Rectal smooth muscle tissue (tissue), 1 donor: ENCODE measurements around the gene PHOX2B.

ENCODE experiments used
- H3K27ac ChIP-seq: one replicate; pipeline ENCODE4 v1.7.0; 2013; ENCODE audit warnings: low read depth, low read length, inconsistent platforms
- H3K27me3 ChIP-seq: one replicate; pipeline ENCODE4 v1.7.0; 2013; ENCODE audit warnings: low read length; ENCODE audit not compliant: control insufficient read depth, insufficient read depth
- H3K36me3 ChIP-seq: one replicate; pipeline ENCODE4 v1.7.0; 2013; ENCODE audit warnings: low read length; ENCODE audit not compliant: control insufficient read depth, insufficient read depth
- H3K4me1 ChIP-seq: one replicate; pipeline ENCODE4 v1.7.0; 2013; ENCODE audit warnings: low read length; ENCODE audit not compliant: control insufficient read depth, insufficient read depth
- H3K4me3 ChIP-seq: one replicate; pipeline ENCODE4 v1.7.0; 2013; ENCODE audit warnings: low read length
- H3K9ac ChIP-seq: one replicate; pipeline ENCODE4 v1.7.0; 2013; ENCODE audit warnings: low read length

Gene PHOX2B

GRCh38 chr4:41748571-41749475 lies at the start of gene PHOX2B:
Gene PHOX2B (minus strand): TSS chr4:41748725. CDS start chr4:41748610, 115 bp downstream.
- Histone ChIP-seq H3K4me3 (no peak within 1 kb of the TSS), H3K36me3 (no peaks in the 10 kb centered on the region), H3K27me3 (peaks cover 39% of the 10 kb centered on the region), H3K9ac (no peak within 1 kb of the TSS), H3K4me1 (no peaks in the 10 kb centered on the region), H3K27ac (no peak within 1 kb of the TSS)

GRCh38 chr4:41797260-41797659 lies 48.7 kb upstream of the PHOX2B start:
- Histone ChIP-seq H3K4me1 (no peaks in the 10 kb centered on the region), H3K27me3 (no peaks in the 10 kb centered on the region), H3K36me3 (no peaks in the 10 kb centered on the region), H3K27ac (no peak overlapping the region), H3K9ac (no peak overlapping the region), H3K4me3 (no peak overlapping the region)

GRCh38 chr4:41796545-41797210 lies 48.2 kb upstream of the PHOX2B start:
- Histone ChIP-seq H3K36me3 (no peaks in the 10 kb centered on the region), H3K4me1 (no peaks in the 10 kb centered on the region), H3K27ac (no peak overlapping the region), H3K9ac (no peak overlapping the region), H3K4me3 (no peak overlapping the region), H3K27me3 (no peaks in the 10 kb centered on the region)

- H3K9ac ChIP-seq, result no peak overlapping the region
- no peak overlapping the region for H3K4me3 ChIP-seq
- no peaks in the 10 kb centered on the region for H3K36me3 ChIP-seq
- H3K4me1 ChIP-seq, result no peaks in the 10 kb centered on the region
- H3K27me3 ChIP-seq, result no peaks in the 10 kb centered on the region
- H3K27ac ChIP-seq, result no peak overlapping the region
Measured at GRCh38 chr4:41795796-41796385, 47.4 kb upstream of the PHOX2B start.

GRCh38 chr4:41792166-41792565 lies 43.6 kb upstream of the PHOX2B start:
- H3K4me1 ChIP-seq, result no peaks in the 10 kb centered on the region
- H3K27ac ChIP-seq, result no peak overlapping the region
- no peak overlapping the region for H3K9ac ChIP-seq
- no peak overlapping the region for H3K4me3 ChIP-seq
- H3K27me3 ChIP-seq, result no peaks in the 10 kb centered on the region
- no peaks in the 10 kb centered on the region for H3K36me3 ChIP-seq

- H3K36me3 ChIP-seq, result no peaks in the 10 kb centered on the region
- H3K4me1 ChIP-seq, result no peaks in the 10 kb centered on the region
- H3K9ac ChIP-seq, result no peak overlapping the region
- H3K27me3 ChIP-seq, result no peaks in the 10 kb centered on the region
- no peak overlapping the region for H3K4me3 ChIP-seq
- H3K27ac ChIP-seq, result no peak overlapping the region
Measured at GRCh38 chr4:41791557-41791956, 43.0 kb upstream of the PHOX2B start.

- Histone ChIP-seq H3K36me3 (no peaks in the 10 kb centered on the region), H3K4me3 (no peak overlapping the region), H3K4me1 (no peaks in the 10 kb centered on the region), H3K27me3 (no peaks in the 10 kb centered on the region), H3K9ac (no peak overlapping the region), H3K27ac (no peak overlapping the region)
Measured at GRCh38 chr4:41787931-41788330, 39.4 kb upstream of the PHOX2B start.

GRCh38 chr4:41785665-41786064 lies 37.1 kb upstream of the PHOX2B start:
- H3K27me3 ChIP-seq, result no peaks in the 10 kb centered on the region
- H3K27ac ChIP-seq, result no peak overlapping the region
- H3K9ac ChIP-seq, result no peak overlapping the region
- H3K36me3 ChIP-seq, result no peaks in the 10 kb centered on the region
- H3K4me3 ChIP-seq, result no peak overlapping the region
- no peaks in the 10 kb centered on the region for H3K4me1 ChIP-seq

- Histone ChIP-seq H3K36me3 (no peaks in the 10 kb centered on the region), H3K27ac (no peak overlapping the region), H3K4me1 (no peaks in the 10 kb centered on the region), H3K9ac (no peak overlapping the region), H3K27me3 (no peaks in the 10 kb centered on the region), H3K4me3 (no peak overlapping the region)
Measured at GRCh38 chr4:41784191-41784979, 35.9 kb upstream of the PHOX2B start.

- Histone ChIP-seq H3K36me3 (no peaks in the 10 kb centered on the region), H3K27me3 (no peaks in the 10 kb centered on the region), H3K4me3 (no peak overlapping the region), H3K4me1 (no peaks in the 10 kb centered on the region), H3K27ac (no peak overlapping the region), H3K9ac (no peak overlapping the region)
Measured at GRCh38 chr4:41776466-41776865, 27.9 kb upstream of the PHOX2B start.

- Histone ChIP-seq H3K27me3 (no peaks in the 10 kb centered on the region), H3K4me1 (no peaks in the 10 kb centered on the region), H3K9ac (no peak overlapping the region), H3K4me3 (no peak overlapping the region), H3K27ac (no peak overlapping the region), H3K36me3 (no peaks in the 10 kb centered on the region)
Measured at GRCh38 chr4:41763729-41764128, 15.2 kb upstream of the PHOX2B start.

GRCh38 chr4:41758884-41759283 lies 10.4 kb upstream of the PHOX2B start:
- H3K4me3 ChIP-seq, result no peak overlapping the region
- H3K36me3 ChIP-seq, result no peaks in the 10 kb centered on the region
- H3K4me1 ChIP-seq, result no peaks in the 10 kb centered on the region
- peaks cover 6% of the 10 kb centered on the region for H3K27me3 ChIP-seq
- no peak overlapping the region for H3K27ac ChIP-seq
- no peak overlapping the region for H3K9ac ChIP-seq
